ENCODE results near the gene RPS3. TPM values are rescaled to one million over a fixed set of nuclear protein-coding genes. Genes with fewer than 3 reads are reported as not detected.

RPS3 gene
- total and polyA plus RNA-seq, 2 experiments from 2014 or later = 1,745 to 2,793 TPM

DNA sequence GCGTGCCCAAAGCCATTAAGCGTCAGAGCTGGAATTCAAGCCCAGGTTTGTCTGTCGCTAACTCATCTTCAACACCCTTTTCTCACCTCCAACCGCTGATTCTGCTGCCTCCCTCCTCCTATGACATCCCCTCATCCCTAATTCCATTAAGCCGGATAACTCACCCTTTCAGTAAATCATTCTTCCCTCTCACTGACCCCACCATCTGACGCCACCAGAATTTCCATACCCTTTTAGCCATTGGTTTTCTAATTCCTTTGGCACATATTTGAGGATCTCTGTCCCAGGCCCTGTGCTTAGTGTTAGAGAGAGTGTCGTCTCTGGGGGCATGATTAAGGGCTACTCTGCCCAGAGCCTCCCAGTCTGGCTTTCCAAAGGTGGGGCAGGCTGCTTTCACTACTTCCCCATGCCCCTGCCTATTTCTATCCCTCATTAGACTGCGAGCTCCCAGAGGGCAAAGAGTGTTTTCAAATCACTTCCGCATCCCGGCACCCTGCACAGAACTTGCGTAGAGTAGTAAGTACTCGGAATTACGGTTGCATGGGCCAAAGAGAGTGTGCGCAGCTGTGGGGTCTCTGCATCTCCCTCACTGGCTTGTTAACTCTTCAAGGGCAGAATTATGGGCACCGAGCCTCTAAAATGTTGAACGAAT, 29.8 kb downstream of the RPS3 start:
- Mint-ChIP-seq H3K9me3 (peaks cover 21% of the 10 kb centered on the region), H3K4me3 (peak overlapping the region; percentile 64; the same call in 2 of the 3 replicates), H3K27ac (no peak overlapping the region), H3K4me1 (peaks cover 34% of the 10 kb centered on the region), H3K27me3 (ENCODE audit: insufficient read depth, low read depth, poor library complexity) (peaks cover 64% of the 10 kb centered on the region), H3K36me3 (ENCODE audit: low read depth) (peaks cover 20% of the 10 kb centered on the region)
- Histone ChIP-seq H3K27me3 (ENCODE audit: insufficient read depth) (peaks cover 66% of the 10 kb centered on the region), H3K27ac (ENCODE audit: low read depth) (no peak overlapping the region), H4K20me1 (replicated peaks; ENCODE audit: insufficient read depth) (no peaks in the 10 kb centered on the region; the same call in 1 of the 2 replicates), H2AFZ (no peak overlapping the region), H3K4me2 (peak overlapping the region; percentile 14; the same call in 1 of the 2 replicates), H3K4me3 (peak overlapping the region; percentile 23; the same call in 1 of the 2 replicates), H3F3A (replicated peaks; ENCODE audit: low read depth) (peaks cover 6% of the 10 kb centered on the region; the same call in 1 of the 2 replicates), H3K79me2 (replicated peaks; ENCODE audit: insufficient read depth) (no peaks in the 10 kb centered on the region), H3K4me1 (ENCODE audit: insufficient read depth) (peaks cover 18% of the 10 kb centered on the region), H3K9me2 (ENCODE audit: insufficient read depth) (no peaks in the 10 kb centered on the region), H3K36me3 (ENCODE audit: insufficient read depth) (no peaks in the 10 kb centered on the region)
- DNase-seq (ENCODE audit: low spot score) = no peak
- TF ChIP-seq ZNF331 (CRISPR knock-in tag; IDR thresholded peaks at IDR 0.05; ENCODE audit: low read depth) = no peak
- no peak for TF ChIP-seq JUNB (IDR thresholded peaks at IDR 0.05; ENCODE audit: unreplicated experiment)
- no peak for TF ChIP-seq ZNF114 (CRISPR knock-in tag; IDR thresholded peaks at IDR 0.05)
- TF ChIP-seq, protein P1, sequence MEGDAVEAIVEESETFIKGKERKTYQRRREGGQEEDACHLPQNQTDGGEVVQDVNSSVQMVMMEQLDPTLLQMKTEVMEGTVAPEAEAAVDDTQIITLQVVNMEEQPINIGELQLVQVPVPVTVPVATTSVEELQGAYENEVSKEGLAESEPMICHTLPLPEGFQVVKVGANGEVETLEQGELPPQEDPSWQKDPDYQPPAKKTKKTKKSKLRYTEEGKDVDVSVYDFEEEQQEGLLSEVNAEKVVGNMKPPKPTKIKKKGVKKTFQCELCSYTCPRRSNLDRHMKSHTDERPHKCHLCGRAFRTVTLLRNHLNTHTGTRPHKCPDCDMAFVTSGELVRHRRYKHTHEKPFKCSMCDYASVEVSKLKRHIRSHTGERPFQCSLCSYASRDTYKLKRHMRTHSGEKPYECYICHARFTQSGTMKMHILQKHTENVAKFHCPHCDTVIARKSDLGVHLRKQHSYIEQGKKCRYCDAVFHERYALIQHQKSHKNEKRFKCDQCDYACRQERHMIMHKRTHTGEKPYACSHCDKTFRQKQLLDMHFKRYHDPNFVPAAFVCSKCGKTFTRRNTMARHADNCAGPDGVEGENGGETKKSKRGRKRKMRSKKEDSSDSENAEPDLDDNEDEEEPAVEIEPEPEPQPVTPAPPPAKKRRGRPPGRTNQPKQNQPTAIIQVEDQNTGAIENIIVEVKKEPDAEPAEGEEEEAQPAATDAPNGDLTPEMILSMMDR (conservative IDR thresholded peaks at IDR 0.05; ENCODE audit: low read depth in 2 of 2) = no peak
- TF ChIP-seq NANOG (IDR thresholded peaks at IDR 0.05; ENCODE audit: borderline replicate concordance) = no peak
- no peak for TF ChIP-seq POLR2AphosphoS5 (IDR thresholded peaks at IDR 0.05; ENCODE audit: low read depth)
- TF ChIP-seq EZH2 (IDR thresholded peaks at IDR 0.05; ENCODE audit: low read depth, unreplicated experiment) = no peak
- no peak for TF ChIP-seq STAT1 (IDR thresholded peaks at IDR 0.05; ENCODE audit: unreplicated experiment)
- TF ChIP-seq EZH2phosphoT487 (IDR thresholded peaks at IDR 0.05; ENCODE audit: unreplicated experiment) = no peak
- TF ChIP-seq, protein P2, sequence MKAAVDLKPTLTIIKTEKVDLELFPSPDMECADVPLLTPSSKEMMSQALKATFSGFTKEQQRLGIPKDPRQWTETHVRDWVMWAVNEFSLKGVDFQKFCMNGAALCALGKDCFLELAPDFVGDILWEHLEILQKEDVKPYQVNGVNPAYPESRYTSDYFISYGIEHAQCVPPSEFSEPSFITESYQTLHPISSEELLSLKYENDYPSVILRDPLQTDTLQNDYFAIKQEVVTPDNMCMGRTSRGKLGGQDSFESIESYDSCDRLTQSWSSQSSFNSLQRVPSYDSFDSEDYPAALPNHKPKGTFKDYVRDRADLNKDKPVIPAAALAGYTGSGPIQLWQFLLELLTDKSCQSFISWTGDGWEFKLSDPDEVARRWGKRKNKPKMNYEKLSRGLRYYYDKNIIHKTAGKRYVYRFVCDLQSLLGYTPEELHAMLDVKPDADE (IDR thresholded peaks at IDR 0.05) = no peak
- TF ChIP-seq CREB1 (CRISPR knock-in tag; IDR thresholded peaks at IDR 0.05; ENCODE audit: low read depth) = no peak
- TF ChIP-seq, protein P3, sequence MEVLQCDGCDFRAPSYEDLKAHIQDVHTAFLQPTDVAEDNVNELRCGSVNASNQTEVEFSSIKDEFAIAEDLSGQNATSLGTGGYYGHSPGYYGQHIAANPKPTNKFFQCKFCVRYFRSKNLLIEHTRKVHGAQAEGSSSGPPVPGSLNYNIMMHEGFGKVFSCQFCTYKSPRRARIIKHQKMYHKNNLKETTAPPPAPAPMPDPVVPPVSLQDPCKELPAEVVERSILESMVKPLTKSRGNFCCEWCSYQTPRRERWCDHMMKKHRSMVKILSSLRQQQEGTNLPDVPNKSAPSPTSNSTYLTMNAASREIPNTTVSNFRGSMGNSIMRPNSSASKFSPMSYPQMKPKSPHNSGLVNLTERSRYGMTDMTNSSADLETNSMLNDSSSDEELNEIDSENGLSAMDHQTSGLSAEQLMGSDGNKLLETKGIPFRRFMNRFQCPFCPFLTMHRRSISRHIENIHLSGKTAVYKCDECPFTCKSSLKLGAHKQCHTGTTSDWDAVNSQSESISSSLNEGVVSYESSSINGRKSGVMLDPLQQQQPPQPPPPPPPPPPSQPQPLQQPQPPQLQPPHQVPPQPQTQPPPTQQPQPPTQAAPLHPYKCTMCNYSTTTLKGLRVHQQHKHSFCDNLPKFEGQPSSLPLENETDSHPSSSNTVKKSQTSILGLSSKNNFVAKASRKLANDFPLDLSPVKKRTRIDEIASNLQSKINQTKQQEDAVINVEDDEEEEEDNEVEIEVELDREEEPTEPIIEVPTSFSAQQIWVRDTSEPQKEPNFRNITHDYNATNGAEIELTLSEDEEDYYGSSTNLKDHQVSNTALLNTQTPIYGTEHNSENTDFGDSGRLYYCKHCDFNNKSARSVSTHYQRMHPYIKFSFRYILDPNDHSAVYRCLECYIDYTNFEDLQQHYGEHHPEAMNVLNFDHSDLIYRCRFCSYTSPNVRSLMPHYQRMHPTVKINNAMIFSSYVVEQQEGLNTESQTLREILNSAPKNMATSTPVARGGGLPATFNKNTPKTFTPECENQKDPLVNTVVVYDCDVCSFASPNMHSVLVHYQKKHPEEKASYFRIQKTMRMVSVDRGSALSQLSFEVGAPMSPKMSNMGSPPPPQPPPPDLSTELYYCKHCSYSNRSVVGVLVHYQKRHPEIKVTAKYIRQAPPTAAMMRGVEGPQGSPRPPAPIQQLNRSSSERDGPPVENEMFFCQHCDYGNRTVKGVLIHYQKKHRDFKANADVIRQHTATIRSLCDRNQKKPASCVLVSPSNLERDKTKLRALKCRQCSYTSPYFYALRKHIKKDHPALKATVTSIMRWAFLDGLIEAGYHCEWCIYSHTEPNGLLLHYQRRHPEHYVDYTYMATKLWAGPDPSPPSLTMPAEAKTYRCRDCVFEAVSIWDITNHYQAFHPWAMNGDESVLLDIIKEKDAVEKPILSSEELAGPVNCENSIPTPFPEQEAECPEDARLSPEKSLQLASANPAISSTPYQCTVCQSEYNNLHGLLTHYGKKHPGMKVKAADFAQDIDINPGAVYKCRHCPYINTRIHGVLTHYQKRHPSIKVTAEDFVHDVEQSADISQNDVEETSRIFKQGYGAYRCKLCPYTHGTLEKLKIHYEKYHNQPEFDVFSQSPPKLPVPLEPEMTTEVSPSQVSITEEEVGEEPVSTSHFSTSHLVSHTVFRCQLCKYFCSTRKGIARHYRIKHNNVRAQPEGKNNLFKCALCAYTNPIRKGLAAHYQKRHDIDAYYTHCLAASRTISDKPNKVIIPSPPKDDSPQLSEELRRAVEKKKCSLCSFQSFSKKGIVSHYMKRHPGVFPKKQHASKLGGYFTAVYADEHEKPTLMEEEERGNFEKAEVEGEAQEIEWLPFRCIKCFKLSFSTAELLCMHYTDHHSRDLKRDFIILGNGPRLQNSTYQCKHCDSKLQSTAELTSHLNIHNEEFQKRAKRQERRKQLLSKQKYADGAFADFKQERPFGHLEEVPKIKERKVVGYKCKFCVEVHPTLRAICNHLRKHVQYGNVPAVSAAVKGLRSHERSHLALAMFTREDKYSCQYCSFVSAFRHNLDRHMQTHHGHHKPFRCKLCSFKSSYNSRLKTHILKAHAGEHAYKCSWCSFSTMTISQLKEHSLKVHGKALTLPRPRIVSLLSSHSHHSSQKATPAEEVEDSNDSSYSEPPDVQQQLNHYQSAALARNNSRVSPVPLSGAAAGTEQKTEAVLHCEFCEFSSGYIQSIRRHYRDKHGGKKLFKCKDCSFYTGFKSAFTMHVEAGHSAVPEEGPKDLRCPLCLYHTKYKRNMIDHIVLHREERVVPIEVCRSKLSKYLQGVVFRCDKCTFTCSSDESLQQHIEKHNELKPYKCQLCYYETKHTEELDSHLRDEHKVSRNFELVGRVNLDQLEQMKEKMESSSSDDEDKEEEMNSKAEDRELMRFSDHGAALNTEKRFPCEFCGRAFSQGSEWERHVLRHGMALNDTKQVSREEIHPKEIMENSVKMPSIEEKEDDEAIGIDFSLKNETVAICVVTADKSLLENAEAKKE (CRISPR knock-in tag; IDR thresholded peaks at IDR 0.05) = no peak
- TF ChIP-seq, protein P4, sequence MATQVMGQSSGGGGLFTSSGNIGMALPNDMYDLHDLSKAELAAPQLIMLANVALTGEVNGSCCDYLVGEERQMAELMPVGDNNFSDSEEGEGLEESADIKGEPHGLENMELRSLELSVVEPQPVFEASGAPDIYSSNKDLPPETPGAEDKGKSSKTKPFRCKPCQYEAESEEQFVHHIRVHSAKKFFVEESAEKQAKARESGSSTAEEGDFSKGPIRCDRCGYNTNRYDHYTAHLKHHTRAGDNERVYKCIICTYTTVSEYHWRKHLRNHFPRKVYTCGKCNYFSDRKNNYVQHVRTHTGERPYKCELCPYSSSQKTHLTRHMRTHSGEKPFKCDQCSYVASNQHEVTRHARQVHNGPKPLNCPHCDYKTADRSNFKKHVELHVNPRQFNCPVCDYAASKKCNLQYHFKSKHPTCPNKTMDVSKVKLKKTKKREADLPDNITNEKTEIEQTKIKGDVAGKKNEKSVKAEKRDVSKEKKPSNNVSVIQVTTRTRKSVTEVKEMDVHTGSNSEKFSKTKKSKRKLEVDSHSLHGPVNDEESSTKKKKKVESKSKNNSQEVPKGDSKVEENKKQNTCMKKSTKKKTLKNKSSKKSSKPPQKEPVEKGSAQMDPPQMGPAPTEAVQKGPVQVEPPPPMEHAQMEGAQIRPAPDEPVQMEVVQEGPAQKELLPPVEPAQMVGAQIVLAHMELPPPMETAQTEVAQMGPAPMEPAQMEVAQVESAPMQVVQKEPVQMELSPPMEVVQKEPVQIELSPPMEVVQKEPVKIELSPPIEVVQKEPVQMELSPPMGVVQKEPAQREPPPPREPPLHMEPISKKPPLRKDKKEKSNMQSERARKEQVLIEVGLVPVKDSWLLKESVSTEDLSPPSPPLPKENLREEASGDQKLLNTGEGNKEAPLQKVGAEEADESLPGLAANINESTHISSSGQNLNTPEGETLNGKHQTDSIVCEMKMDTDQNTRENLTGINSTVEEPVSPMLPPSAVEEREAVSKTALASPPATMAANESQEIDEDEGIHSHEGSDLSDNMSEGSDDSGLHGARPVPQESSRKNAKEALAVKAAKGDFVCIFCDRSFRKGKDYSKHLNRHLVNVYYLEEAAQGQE (IDR thresholded peaks at IDR 0.05; ENCODE audit: unreplicated experiment) = no peak
- ATAC-seq = no peak
